PC-9 (cell line): ENCODE data around the gene KRT34. TPM values are rescaled to one million over a fixed set of nuclear protein-coding genes. Genes with fewer than 3 reads are reported as not detected.

Experiments used
- BruUV-seq: library from RNA; stranded (reverse); fragments of 400-500 nt; replicated peaks from 2 replicates; lab custom pipeline; 2021; lab: Mats Ljungman, UMichigan
- CTCF ChIA-PET: fragments of 300-600 bp; sonication (Branson Sonifier 250); formaldehyde crosslinking; loops from one replicate; lab custom pipeline; 2022; ENCODE audit warnings: antibody characterized with exemption; lab: Charles Lee
- POLR2A ChIA-PET: fragments of 300-600 bp; sonication (Branson Sonifier 250); formaldehyde crosslinking; loops from one replicate; lab custom pipeline; 2022; ENCODE audit warnings: antibody characterized with exemption; ENCODE audit not compliant: unreplicated experiment; lab: Charles Lee
- DNase-seq, 2 experiments: peaks; one replicate each; pipeline versions ENCODE4 v3.0.0 to v3.0.0-alpha.2; 2015 to 2022; ENCODE audit warnings: mixed read lengths in 1 of 2
- H2AFZ ChIP-seq: fragments of 200-600 bp; sonication (generic); 2 replicates; pipeline ENCODE4 v1.8.1; 2017; ENCODE audit warnings: antibody characterized with exemption
- H3F3A ChIP-seq: fragments of 200-600 bp; sonication (generic); 2 replicates; pipeline ENCODE4 v1.8.1; 2017; ENCODE audit warnings: antibody characterized with exemption, mild to moderate bottlenecking, low read depth; ENCODE audit not compliant: insufficient read depth
- H3K27ac ChIP-seq: fragments of 200-600 bp; sonication (generic); 2 replicates; pipeline ENCODE4 v1.6.1; 2016; ENCODE audit warnings: mixed run types
- H3K27me3 ChIP-seq: fragments of 200-600 bp; sonication (generic); 2 replicates; pipeline ENCODE4 v1.6.1; 2016; ENCODE audit warnings: low read depth, mixed run types; ENCODE audit not compliant: insufficient read depth
- H3K36me3 ChIP-seq: fragments of 200-600 bp; sonication (generic); 2 replicates; pipeline ENCODE4 v1.6.1; 2016; ENCODE audit warnings: low read depth, mixed run types
- H3K4me1 ChIP-seq: fragments of 200-600 bp; sonication (generic); replicated peaks from 2 replicates; pipeline ENCODE4 v1.6.1; 2016; ENCODE audit warnings: mixed run types; ENCODE audit not compliant: insufficient read depth
- H3K4me2 ChIP-seq: fragments of 200-600 bp; sonication (generic); 2 replicates; pipeline ENCODE4 v1.6.1; 2017; ENCODE audit warnings: mixed run types
- H3K4me3 ChIP-seq: fragments of 200-600 bp; sonication (generic); 2 replicates; pipeline ENCODE4 v1.6.1; 2016; ENCODE audit warnings: mixed run types
- H3K79me2 ChIP-seq: fragments of 200-600 bp; sonication (generic); 2 replicates; pipeline ENCODE4 v1.6.1; 2017; ENCODE audit warnings: low read depth, mixed run types
- H3K9me2 ChIP-seq: fragments of 200-600 bp; sonication (generic); 2 replicates; pipeline ENCODE4 v1.8.1; 2017; ENCODE audit warnings: mild to moderate bottlenecking; ENCODE audit not compliant: insufficient read depth
- H3K9me3 ChIP-seq: fragments of 200-600 bp; sonication (generic); 2 replicates; pipeline ENCODE4 v1.8.1; 2016; ENCODE audit warnings: low read depth; ENCODE audit not compliant: insufficient read depth
- H4K20me1 ChIP-seq: fragments of 200-600 bp; sonication (generic); 2 replicates; pipeline ENCODE4 v1.8.1; 2017; ENCODE audit not compliant: insufficient read depth
- CTCF ChIP-seq: fragments of 200-600 bp; sonication (generic); conservative IDR thresholded peaks from 2 replicates; pipeline ENCODE4 v1.6.1; 2017; ENCODE audit warnings: mixed run types, antibody characterized with exemption, mild to moderate bottlenecking, moderate library complexity
- EZH2 ChIP-seq: fragments of 200-600 bp; sonication (generic); IDR thresholded peaks from 2 replicates; pipeline ENCODE4 v1.8.0; 2017; ENCODE audit warnings: antibody characterized with exemption, low read depth
- intact Hi-C: fragments of 100-400 bp; cut with micrococcal nuclease; formaldehyde crosslinking; loops from one replicate; pipeline ENCODE4 v1.10.0; 2022; ENCODE audit not compliant: unreplicated experiment
- total RNA-seq: library from RNA; stranded (reverse); gene quantifications from 2 replicates; pipeline ENCODE4 v1.2.3, GENCODE V29; 2021

Gene KRT34
- total RNA-seq, 1 experiment from 2014 or later, result 1.4 TPM

- ChIA-PET POLR2A (no interaction called here), CTCF (no interaction called here)
- H3K4me3 ChIP-seq, result no peak overlapping the region
- no peaks in the 10 kb centered on the region for H3K36me3 ChIP-seq
- no TSS peak for BruUV-seq
- H3K9me3 ChIP-seq, result no peaks in the 10 kb centered on the region
- no peaks in the 10 kb centered on the region for H3F3A ChIP-seq
- peaks cover 21% of the 10 kb centered on the region for H3K4me1 ChIP-seq
- no peaks in the 10 kb centered on the region for H3K9me2 ChIP-seq
- H3K27me3 ChIP-seq, result no peaks in the 10 kb centered on the region
- H3K27ac ChIP-seq, result no peak overlapping the region
- intact Hi-C loops, result no loop called here
- no peaks in the 10 kb centered on the region for H3K79me2 ChIP-seq
- no peak overlapping the region for H3K4me2 ChIP-seq
- no peak for DNase-seq
- no peak for TF ChIP-seq EZH2
- TF ChIP-seq CTCF, result no peak
- H4K20me1 ChIP-seq, result no peaks in the 10 kb centered on the region
- H2AFZ ChIP-seq, result no peak overlapping the region
Measured at GRCh38 chr17:41393826-41394225, 11.7 kb upstream of the KRT34 start.

GRCh38 chr17:41393294-41393693 lies 11.2 kb upstream of the KRT34 start:
- Histone ChIP-seq H3K4me1 (peaks cover 21% of the 10 kb centered on the region), H3F3A (no peaks in the 10 kb centered on the region), H3K27ac (no peak overlapping the region), H3K79me2 (no peaks in the 10 kb centered on the region), H4K20me1 (no peaks in the 10 kb centered on the region), H2AFZ (no peak overlapping the region), H3K9me3 (no peaks in the 10 kb centered on the region), H3K36me3 (no peaks in the 10 kb centered on the region), H3K9me2 (no peaks in the 10 kb centered on the region), H3K4me3 (no peak overlapping the region), H3K4me2 (no peak overlapping the region), H3K27me3 (no peaks in the 10 kb centered on the region)
- ChIA-PET CTCF (no interaction called here), POLR2A (interaction anchor here (0.7 kb wide), 1 partner anchor 491 kb away, joined by 3 read pairs; no protein-coding TSS in a partner anchor)
- no peak for DNase-seq
- no TSS peak for BruUV-seq
- intact Hi-C loops, result no loop called here
- no peak for TF ChIP-seq EZH2
- TF ChIP-seq CTCF, result no peak

- Histone ChIP-seq H3K79me2 (no peaks in the 10 kb centered on the region), H3K4me3 (no peak overlapping the region), H2AFZ (no peak overlapping the region), H3K27me3 (no peaks in the 10 kb centered on the region), H3K9me3 (peaks cover 4% of the 10 kb centered on the region; the same call in 1 of the 2 replicates), H3K36me3 (no peaks in the 10 kb centered on the region), H4K20me1 (no peaks in the 10 kb centered on the region), H3K27ac (0 out of 2 replicates have a peak overlapping the region, but pooled peaks have one; percentile 25), H3K4me1 (peaks cover 21% of the 10 kb centered on the region), H3F3A (no peaks in the 10 kb centered on the region), H3K9me2 (no peaks in the 10 kb centered on the region), H3K4me2 (no peak overlapping the region)
- POLR2A ChIA-PET, result interaction anchor here (0.6 to 0.7 kb wide), 3 partner anchors 12 to 136 kb away, joined by 3 to 5 read pairs (median 5); no protein-coding TSS in a partner anchor
- CTCF ChIA-PET, result no interaction called here
- BruUV-seq, result no TSS peak
- intact Hi-C loops, result no loop called here
- TF ChIP-seq EZH2 (no peak), CTCF (no peak)
- no peak for DNase-seq
Measured at GRCh38 chr17:41392278-41392677, 10.2 kb upstream of the KRT34 start.
